ENCODE measurements around the gene RIC8A.
"Not testable (repeated sequence)": the region's sequence is repeated elsewhere in the genome, so short reads cannot be mapped to it uniquely, and the experiment has no call there.

RIC8A gene

DNA sequence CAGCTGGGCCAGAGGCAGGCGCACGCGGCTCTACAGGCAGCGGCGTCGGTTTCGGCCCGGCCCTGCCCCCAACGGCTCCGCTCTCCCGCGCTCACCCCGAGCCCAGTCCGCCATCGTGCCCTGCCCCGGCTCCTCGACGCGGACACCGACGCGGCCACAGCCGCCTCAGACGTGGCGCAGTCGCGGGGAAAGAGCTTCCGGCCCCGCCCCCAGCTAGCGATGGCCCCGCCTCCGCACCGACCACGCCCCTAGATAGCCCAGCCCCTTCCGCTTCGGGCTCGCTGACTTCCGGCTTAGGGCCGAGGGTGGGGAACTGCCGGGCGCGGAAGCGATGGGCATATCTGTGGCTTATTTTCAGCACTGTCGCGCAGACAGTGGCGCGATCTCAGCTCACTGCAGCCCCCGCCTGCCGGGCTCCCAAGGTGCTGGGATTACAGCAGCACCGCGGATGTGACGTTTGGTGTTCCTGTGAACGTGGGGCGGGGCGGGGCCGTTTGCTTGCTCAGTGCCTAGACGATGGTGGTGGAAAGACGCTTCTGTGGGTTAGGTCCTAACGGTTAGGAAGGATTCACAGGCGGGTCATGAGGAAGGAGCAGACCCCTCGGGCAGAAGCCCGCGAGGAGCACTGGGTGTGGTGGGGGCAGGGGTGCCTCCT, at the start of gene RIC8A, which contains the start of gene BET1L:
RIC8A (plus strand) TSS at position 501 of the 655 bp plus-strand sequence. CDS start 1,147 bp downstream, outside the sequence.
BET1L (minus strand) TSS at position 192 of the 655 bp plus-strand sequence; CDS start at position 114, 78 bp downstream.
- peak; percentile 90 to 96 for DNase-seq (ENCODE audit: low read depth in 1 of 2, low spot score in 1 of 2)

DNA sequence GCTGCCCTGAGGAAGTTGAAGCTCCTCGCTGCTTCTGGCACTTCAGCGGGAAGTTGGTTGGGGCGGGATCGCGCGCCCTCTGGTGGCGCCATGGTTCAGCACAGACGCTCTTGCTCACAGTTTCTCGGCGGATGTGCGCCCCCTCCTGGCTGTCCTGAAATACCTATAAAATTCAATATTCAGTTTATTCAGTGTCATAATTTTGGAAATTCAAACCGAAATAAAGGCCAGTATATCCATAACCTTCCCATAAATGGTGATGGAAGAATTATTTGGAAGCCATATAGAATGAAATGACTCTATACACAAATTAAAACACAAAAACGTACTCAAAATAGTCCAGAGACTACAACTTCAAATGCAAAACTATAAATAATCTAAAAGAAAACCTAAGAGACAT, 27.3 kb upstream of the RIC8A start:
- DNase-seq (ENCODE audit: low read depth in 1 of 2, low spot score in 1 of 2): not testable (repeated sequence)

DNA sequence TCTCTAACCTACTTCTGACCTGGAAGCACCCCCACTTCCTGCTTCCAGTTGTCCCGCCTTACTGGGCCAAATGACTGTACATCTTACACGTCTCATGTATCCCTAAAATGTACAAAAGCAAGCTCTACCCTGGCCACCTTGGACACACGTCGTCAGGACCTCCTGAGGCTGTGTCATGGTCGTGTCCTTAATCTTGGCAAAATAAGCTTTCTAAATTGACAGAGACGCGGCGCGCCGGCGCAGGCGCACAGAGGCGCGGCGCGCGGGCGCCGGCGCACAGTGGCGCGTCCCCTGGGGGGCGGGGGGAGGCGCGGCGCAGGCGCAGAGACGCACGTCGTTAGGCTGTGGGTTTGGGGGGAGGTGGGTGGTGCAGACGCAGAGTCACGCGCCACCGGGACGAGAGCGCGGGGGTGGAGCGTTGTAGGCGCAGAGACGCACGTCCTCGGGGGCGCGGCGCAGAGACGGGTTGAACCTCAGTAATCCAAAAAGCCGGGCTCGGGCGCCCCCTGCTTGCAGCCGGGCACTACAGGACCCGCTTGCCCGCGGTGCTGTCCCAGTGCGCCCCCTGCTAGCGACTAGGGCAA, 18.2 kb upstream of the RIC8A start:
- DNase-seq (ENCODE audit: low read depth in 1 of 2, low spot score in 1 of 2): not testable (repeated sequence)

DNA sequence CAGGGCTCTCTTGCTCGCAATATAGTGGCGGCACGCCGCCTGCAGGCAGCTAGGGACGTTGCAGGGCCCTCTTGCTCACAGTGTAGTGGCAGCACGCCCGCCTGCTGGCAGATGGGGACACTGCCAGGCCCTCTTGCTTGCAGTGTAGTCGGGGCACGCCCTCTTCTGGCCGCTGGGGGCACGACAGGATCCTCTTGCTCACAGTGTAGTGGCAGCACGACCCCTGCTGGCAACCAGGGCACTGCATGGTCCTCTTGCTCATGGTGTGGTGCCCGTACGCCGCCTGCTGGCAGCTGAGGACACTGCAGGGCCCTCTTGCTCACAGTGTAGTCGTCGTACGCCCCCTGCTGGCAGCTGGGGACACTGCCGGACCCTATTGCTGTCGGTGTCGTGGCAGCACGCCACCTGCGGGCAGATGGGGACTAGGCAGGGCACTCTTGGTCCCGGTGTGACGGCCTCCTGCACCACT, 17.6 kb upstream of the RIC8A start:
- not testable (repeated sequence) for DNase-seq (ENCODE audit: low read depth in 1 of 2, low spot score in 1 of 2)

DNA sequence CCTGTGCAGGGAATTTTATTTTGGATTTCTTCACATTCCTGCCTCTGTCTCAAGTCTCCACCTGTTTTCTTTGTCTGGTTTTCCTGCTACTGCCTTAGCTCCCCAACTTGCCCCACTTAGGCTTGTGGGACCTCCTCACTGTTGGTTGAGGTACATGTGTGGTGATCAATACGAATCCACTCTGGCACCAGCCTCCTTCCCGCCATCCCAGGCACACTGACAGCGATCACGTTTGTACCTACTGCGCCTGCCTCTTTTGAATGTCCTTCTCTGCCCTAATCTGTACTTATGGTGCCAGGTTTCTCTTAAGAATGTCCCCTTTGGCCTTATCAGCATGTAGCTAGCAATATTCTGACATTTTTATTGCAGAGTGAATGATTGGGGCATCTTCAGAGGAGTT, 17.0 kb upstream of the RIC8A start:
- not testable (repeated sequence) for DNase-seq (ENCODE audit: low read depth in 1 of 2, low spot score in 1 of 2)

DNA sequence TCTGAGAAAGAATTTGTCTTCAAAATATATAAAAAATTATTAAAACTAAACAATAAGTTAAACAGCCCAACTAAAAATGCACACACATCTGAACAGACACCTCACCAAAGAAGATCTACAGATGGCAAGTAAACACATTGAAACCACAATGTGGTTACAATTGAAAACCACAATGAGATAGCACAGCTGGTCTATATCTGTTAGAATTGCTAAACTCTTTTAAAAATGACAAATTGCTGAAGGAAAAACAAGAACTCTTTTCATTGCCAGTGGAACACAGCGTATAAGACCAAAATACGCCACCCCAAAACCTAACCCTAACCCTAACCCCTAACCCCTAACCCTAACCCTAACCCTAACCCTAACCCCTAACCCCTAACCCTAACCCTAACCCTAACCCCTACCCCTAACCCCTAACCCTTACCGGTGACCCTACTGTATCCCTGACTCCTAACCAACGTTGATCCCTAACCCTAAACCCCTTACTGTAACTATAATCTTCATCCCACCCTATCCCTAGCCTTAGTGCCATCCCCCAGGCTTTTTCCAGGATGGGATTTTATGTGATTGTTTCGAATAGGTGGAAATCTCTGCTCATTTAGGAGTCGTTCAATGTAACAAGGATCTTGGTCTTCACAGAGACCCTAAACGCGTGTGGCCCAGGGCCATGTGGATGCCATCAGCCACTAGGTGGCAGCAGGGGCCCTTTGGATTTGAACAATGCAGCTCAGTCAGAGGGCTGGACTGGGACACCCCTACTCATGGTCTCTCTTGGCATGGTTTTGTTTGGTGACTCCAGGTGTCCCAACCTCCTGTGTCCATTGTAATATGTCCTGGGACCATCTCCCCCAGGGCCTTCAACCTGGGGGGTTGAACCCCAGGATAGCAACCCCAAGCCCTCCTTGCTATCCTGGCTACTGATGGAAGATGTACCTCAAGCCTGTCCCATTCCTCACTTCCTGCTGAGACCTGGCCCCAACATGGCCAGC, 15.7 kb upstream of the RIC8A start:
- peak; percentile 5 to 54 for DNase-seq (ENCODE audit: low read depth in 1 of 2, low spot score in 1 of 2)

DNA sequence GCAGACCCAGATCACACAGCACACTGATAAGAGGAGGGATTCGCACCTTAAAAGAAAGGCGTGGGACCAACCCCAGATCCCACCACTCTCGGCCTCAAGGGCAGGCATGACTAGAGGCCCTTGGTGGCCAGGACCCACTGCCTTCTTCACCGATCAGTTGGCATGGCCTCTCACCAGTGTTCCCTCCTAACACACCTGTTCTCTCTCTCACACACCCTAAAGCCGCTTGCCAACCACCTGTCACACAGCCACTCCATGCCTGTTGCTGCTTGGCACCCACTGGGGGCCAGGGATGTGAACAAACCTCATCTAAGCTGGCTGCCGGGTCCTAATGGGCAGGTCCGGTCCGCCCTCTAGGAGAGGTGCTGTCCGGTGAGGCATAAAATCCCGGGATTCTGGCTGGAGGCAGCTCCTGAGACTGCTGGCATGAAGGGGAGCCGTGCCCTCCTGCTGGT, 14.8 kb upstream of the RIC8A start, which contains the start of gene SCGB1C1:
SCGB1C1 (plus strand) TSS at position 405 of the 455 bp plus-strand sequence; CDS start at position 427, 22 bp downstream.
- not testable (repeated sequence) for DNase-seq (ENCODE audit: low read depth in 1 of 2, low spot score in 1 of 2)

DNA sequence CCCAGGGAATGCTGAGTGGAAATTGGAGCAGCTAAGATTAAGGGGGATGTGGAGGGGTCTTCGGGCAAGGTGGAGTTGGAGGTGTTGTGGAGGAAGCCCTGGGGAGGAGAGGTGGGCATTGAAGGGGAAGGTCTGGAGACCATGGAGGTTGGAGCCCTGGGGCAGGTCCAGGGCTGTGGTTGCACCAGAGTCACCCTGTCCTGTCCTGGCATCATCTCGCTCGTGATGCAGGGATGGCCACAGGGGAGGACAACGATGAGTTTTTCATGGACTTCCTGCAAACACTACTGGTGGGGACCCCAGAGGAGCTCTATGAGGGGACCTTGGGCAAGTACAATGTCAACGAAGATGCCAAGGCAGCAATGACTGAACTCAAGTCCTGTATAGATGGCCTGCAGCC, 14.0 kb upstream of the RIC8A start:
- DNase-seq (ENCODE audit: low read depth in 1 of 2, low spot score in 1 of 2): not testable (repeated sequence)

DNA sequence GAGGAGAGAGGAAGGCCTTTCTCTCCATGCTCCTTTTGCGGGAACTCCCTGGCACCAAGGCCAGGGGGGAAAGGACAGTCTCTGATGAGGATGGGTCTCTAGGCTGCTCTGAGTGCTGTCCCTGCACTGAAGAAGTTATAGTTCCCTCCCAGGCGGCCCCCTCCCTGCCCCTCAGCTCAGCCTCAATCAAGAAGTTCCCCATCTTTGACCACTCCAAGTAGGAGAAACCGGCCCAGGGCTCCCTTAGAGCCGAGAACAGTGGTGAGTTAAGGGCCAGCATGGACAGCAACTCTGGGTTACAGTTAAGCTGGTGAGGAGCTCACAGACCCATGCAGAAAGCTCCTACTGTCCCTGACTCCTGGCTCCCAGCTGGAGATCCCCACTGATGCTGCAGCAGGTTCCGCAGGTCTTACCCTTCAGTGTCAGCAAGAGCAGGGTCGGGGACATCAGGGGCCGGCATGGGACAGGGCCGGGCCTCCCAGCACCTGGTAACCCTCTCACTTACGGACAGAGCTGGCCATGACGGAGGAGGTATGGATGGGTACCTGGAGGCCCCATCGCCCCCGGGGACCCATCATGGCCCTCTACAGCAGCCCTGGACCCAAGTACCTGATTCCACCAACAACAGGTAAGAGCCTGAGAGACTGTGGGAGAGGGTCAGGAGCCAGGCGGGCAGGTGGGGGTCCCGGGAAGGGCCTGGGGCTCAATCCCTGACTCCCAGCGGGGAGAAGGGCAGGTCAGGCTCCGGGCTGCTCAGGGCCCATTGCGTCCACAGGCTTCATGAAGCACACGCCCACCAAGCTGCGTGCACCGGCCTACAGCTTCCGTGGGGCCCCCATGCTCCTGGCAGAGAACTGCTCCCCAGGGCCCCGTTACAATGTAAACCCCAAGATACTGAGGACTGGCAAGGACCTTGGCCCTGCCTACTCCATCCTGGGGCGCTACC, 10.4 kb upstream of the RIC8A start:
- no peak for DNase-seq (ENCODE audit: low read depth in 1 of 2, low spot score in 1 of 2)

DNA sequence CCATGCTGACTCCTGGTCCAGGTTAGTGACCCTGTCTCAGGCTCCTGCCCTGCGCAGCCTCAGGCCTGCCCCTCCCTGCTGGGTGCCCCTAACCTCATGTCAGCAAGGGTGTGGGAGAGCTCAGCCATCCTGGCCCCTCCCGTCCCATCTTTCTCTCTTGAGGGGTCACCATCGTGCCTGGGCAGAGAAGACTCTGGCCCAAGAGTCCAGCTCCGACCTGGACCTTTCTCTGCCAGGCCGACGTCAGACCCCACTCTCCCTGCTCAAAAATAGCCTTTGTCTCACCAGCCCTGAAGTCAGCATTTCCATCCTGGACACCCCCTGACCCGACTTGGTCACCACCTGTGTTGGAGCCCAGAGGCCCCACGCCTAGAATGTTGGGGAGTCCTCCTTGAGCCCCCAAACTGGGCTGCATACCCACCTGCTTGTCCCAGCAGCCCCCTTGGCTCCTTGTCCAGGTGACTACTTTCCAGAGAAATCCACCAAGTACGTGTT, 9.7 kb upstream of the RIC8A start:
- DNase-seq (ENCODE audit: low read depth in 1 of 2, low spot score in 1 of 2): no peak

DNA sequence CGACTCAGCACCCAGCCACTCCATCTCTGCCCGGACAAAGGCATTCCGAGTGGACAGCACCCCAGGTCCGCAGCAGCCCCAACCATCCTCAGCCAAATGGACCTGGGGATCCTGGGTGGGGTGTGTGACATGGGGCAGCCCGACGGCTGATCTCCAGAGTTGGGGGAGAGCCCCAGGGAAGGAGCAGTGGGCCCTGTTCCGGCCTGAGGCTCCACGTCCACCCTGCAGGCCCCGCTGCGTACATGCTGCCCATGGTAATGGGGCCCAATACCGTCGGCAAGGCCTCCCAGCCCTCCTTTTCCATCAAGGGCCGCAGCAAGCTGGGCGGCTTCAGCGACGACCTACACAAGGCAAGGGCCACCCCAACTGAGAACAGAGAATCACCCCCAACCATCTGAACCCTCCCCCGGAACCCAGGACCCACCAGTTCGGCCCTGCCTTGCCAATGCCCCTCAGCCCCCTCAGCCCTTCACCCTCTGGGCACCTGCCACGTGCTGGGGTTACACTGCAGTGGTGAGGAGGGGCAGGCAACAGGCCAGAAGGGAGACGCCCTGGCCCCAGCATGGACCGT, 9.2 kb upstream of the RIC8A start:
- no peak for DNase-seq (ENCODE audit: low read depth in 1 of 2, low spot score in 1 of 2)

DNA sequence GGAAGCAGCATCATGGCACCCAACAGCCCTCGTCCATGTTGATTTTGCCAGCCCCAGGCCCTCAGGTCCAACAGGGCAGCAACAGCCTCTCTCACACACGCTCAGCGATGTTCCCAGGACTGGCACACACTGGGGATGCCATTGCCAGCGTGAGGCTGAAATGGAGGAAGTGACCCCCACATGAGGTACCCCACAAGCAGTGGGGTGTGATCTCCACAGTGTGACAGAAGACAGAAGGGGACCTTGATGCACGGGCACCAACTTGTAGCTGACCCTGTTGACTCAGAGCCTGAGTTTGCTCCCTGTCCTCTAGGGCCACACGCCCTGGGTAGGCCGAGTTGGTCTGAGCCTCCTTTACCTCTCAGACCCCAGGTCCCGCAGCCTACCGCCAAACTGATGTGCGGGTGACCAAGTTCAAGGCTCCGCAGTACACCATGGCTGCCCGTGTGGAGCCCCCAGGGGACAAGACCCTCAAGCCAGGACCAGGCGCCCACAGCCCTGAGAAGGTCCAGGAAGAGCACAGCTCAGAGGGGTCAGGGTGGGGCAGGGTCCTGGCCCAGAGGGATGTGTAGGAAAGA, 8.4 kb upstream of the RIC8A start:
- DNase-seq (ENCODE audit: low read depth in 1 of 2, low spot score in 1 of 2): no peak

DNA sequence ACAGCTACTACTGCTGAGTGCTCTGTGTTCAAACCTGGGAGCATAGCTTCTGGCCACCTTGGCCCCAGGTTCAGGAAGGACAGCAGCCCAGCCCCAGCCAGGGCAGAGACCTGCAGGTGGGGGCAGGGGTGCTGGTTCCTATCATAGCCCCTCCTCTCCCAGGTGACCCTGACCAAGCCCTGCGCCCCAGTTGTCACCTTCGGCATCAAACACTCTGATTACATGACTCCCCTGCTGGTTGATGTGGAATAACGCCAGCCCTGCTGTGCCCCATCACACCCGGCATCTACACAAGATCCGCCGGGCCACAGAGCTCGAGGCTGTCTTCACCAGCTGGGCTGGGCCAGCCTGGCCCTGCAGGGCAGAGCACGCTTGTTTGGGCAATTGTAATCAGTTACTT, 7.7 kb upstream of the RIC8A start:
- DNase-seq (ENCODE audit: low read depth in 1 of 2, low spot score in 1 of 2): no peak

DNA sequence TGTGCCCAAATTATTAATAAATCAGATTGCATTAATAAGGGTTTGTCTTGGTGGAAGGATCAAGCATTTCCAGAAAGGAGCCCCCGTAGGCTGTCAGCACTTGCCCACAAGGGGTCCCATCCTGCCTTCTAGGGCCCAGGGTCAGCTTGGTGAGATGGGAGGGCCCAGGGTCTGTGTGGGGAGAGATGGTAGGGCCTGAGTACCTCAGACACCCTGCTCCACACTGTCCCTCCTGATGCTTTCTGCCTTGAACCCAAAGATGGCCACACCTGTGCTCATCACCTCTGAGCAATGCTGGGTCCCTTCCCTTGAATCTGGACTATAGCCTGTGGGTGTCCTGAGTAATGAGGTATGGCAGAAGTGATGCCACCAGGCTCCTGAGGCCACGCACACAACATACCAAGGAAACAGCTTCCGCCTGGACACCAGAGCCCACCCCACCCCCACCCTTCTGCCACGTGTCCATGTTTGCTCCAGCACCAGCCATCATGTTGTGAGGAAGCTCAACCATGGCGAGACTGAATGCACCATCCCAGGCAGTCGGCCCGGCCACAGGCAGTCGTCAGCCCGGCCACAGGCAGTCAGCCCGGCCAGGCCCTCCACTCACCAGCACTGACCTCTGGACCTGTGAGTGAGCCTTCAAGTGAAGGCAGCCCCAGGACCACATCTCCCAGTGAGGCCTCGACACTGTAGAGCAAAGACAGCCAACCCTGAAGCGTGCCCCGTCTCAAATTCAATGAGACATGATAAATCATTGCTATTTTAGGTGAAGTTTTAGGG, 7.1 kb upstream of the RIC8A start:
- no peak for DNase-seq (ENCODE audit: low read depth in 1 of 2, low spot score in 1 of 2)

DNA sequence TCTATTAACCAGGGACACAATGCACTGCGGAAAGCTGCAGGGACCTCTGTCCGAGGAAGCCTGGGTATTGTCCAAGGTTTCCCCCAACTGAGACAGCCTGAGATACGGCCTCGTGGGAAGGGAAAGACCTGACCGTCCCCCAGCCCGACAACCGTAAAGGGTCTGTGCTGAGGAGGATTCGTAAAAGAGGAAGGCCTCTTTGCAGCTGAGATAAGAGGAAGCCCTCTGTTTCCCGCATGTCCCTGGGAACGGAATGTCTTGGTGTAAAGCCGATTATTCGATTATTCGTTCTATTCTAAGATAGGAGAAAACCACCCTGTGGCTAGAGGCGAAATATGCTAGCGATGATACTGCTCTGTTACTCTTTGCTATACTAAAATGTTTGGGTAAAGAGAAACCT, 5.5 kb upstream of the RIC8A start:
- no peak for DNase-seq (ENCODE audit: low read depth in 1 of 2, low spot score in 1 of 2)

DNA sequence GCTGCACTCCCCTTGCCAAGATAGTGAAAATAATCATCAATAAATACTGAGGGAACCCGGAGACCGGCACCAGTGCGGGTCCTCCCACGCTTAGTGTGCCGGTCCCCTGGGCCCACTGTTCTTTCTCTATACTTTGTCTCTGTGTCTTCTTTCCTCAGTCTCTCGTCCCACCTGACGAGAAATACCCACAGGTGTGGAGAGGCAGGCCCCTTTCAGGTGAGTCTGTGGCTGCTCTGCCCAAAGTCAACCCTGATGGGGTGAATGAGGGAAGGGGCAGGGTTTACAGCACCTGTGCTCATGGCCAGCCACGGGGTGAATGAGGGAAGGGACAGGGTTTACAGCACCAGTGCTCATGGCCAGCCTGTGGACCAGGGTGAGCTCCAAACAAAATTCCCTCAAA, 5.0 kb upstream of the RIC8A start:
- DNase-seq (ENCODE audit: low read depth in 1 of 2, low spot score in 1 of 2): no peak

DNA sequence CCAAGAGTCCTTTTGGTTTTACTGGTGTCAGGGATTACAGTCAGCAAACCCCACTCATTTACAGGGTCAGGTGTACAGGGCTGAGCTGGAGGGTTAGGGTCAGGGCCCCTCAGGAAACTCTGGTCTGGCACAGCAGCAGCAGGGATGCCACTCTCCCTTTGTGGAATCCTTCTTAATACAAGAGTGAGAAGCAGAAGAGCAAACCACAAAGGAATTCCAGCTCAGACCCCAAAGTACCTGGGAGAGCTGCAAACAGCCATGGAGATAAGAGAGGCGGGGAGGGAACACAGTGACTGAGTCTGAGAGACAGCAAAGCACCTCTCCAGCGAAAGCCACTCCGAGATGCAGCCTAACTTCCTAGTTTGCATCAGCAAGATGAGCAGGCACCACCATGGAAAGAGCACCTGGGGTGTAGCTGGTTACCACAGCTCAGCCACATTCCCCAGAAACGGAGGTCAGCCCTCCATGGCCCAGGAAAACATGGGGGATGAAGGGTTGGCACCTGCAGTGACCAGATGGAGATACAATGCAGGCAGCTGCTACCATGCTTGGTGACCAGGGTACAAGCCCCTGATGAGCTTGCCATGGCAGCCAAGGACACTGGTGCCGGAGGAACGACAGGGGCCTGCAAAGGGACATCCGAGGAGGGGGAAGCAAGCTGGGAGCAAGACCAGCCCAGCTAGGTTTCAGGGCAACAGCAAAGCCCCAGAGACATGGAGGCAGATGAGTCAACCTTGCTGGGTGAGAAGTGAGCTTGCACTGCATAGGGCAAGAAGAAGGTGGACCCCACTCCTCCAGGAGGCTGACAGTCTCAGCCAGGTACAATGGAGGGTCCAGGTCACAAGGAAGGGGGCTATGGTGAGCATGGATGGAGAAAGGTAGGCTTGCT, 4.2 kb upstream of the RIC8A start:
- no peak for DNase-seq (ENCODE audit: low read depth in 1 of 2, low spot score in 1 of 2)

Data from activated T-helper 1 cell treated with anti-CD3 and anti-CD28 coated beads, Interleukin-2, amount 50 U/mL, for 16 hours (primary cell).